Measurements from ENCODE around the gene FRAT2.
"Not testable (repeated sequence)": the region's sequence is repeated elsewhere in the genome, so short reads cannot be mapped to it uniquely, and the experiment has no call there.

FRAT2 gene

GRCh38 chr10:97291357-97292096 lies 43.0 kb downstream of the FRAT2 start:
- no peak for DNase-seq (ENCODE audit: low read depth in 2 of 2)

GRCh38 chr10:97290576-97291356 lies 43.8 kb downstream of the FRAT2 start:
- DNase-seq (ENCODE audit: low read depth in 2 of 2): not testable (repeated sequence)

- not testable (repeated sequence) for DNase-seq (ENCODE audit: low read depth in 2 of 2)
Measured at GRCh38 chr10:97290076-97290475, 44.5 kb downstream of the FRAT2 start.
